ENCODE data around the gene SGPP1. TPM values are rescaled to one million over a fixed set of nuclear protein-coding genes. Genes with fewer than 3 reads are reported as not detected.
"Not testable (repeated sequence)": the region's sequence is repeated elsewhere in the genome, so short reads cannot be mapped to it uniquely, and the experiment has no call there.

SGPP1 gene
- total RNA-seq, 1 donor from 2014 or later = 32.5 TPM

- DNase-seq (ENCODE audit: low spot score) = no peak
Measured at GRCh38 chr14:63638493-63638892, 89.4 kb downstream of the SGPP1 start.

DNA sequence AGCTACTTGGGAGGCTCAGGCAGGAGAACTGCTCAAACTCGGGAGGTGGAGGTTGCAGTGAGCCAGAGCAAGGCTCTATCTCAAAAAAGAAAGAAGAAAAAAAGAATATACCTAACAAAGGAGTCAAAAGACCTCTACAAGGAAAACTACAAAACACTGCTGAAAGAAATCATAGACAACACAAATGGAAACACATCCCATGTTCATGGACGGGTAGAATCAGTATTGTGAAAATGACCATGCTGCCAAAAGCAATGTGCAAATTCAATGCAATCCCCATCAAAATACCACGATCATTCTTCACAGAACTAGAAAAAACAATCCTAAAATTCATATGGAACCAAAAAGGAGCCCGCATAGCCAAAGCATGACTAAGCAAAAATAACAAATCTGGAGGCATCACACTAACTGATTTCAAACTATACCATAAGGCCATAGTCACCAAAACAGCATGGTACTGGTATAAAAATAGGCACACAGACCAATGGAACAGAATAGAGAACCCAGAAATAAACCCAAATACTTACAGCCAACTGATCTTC, 91.7 kb downstream of the SGPP1 start:
- DNase-seq (ENCODE audit: low spot score) = not testable (repeated sequence)

Other genes starting within 250 kb of the SGPP1 start
- gene PPP2R5E, start 184.7 kb downstream of the SGPP1 start, total RNA-seq (ENCODE audit: insufficient read depth, low replicate concordance) = 29.9 TPM
- gene WDR89, start 86.2 kb downstream of the SGPP1 start, total RNA-seq (ENCODE audit: insufficient read depth, low replicate concordance) = 22.9 TPM
- gene SYNE2, start 124.9 kb upstream of the SGPP1 start, total RNA-seq (ENCODE audit: insufficient read depth, low replicate concordance) = 88.6 TPM